Kidney glomerular epithelial cell (primary cell): ENCODE results near the gene HMOX1.

Source experiments
- DNase-seq: peaks from one replicate; lab custom pipeline; 2025; lab: John Stamatoyannopoulos, UW

HMOX1 gene

DNA sequence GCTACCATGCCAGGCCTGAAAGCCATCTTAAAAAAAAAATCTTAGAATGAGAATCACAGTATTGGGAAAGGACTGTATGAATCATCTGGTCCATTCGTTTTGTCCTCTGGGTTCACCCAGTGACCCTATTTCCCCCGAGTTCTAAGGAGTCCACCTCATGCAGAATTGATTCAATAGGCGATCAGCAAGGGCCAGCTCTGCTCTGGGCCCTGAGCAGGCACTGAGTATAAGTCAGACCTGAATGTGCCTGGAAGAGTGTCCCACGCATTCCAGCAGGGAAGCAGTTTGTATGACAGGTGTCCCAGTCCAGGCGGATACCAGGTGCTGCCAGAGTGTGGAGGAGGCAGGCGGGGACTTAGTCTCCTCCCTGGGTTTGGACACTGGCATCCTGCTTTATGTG lies 883 bp upstream of the HMOX1 start:
- no peak for DNase-seq

DNA sequence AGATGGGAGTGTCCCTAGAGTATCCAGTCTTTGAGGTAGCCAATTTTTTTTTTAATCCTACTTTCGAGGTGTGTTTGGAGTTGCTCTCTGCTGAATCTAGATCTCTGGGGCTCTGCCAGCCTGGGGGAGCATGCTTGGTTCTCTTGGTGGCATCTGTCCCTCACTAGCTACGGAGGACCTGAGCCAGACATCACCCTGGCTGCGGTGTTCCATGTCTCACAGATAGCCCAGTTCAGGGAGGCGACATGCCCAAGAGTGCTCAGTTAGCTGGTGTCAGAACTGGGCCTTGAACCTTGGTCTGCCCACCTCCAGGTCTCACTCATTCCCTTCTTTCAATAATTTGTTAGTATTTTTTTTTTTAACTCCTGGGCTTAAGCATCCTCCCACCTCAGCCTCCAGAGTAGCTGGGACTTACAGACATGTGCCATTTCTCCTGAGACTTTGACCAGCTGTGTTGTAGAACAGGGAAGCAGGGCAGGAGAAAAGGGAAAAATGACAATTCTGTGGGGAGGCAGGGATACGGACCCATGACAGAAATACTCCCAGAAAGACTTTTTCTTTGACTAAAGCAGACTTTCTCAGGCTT lies 621 bp downstream of the HMOX1 start:
- no peak for DNase-seq

DNA sequence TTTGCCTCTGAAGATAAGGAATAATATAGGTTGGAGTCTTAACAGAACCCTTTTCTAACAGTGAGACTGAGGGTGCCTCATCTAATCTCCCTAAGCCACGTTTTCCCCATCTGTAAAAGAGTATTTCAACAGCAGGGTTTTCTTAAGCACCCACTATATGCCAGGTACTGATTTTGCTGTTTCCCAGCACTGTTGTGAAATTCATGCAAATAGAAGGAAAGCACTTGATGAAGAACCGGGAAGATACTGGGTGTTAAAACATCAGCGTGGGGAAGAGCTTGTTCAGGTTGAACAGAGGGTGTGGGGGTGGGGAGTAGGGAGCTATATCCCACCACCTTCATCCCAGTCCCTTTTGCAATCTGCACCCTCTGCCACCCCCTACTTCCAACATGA lies 2.8 kb downstream of the HMOX1 start:
- DNase-seq = no peak

DNA sequence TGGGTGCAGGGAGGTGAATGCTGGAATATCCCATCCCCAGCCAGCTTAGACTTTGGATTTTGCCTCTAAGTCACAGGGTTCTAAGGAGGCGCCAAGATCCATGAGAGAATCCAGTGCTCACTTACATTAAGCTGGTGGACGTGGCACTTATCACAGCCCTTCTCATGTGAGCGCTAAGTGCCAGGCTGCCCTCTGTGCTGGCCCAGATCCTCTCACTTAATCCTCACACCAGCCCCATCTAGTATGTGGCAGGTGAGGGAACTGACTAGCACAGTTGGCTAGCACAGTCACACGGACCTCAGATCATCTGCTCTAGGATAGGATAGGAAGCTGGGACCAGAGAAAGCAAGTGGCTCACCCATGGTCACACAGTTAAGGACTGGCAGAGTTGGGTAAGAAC lies 3.6 kb downstream of the HMOX1 start:
- DNase-seq = no peak

- no peak for DNase-seq
Measured at GRCh38 chr22:35384975-35385588, 4.2 kb downstream of the HMOX1 start.

DNA sequence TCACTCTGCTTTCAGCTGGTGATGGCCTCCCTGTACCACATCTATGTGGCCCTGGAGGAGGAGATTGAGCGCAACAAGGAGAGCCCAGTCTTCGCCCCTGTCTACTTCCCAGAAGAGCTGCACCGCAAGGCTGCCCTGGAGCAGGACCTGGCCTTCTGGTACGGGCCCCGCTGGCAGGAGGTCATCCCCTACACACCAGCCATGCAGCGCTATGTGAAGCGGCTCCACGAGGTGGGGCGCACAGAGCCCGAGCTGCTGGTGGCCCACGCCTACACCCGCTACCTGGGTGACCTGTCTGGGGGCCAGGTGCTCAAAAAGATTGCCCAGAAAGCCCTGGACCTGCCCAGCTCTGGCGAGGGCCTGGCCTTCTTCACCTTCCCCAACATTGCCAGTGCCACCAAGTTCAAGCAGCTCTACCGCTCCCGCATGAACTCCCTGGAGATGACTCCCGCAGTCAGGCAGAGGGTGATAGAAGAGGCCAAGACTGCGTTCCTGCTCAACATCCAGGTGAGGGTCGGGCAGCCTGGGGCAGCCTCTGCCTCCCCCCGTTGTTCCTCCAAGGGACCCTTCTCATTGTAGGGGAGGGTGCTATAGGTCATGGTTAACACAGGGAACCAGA lies 5.9 kb downstream of the HMOX1 start:
- no peak for DNase-seq

DNA sequence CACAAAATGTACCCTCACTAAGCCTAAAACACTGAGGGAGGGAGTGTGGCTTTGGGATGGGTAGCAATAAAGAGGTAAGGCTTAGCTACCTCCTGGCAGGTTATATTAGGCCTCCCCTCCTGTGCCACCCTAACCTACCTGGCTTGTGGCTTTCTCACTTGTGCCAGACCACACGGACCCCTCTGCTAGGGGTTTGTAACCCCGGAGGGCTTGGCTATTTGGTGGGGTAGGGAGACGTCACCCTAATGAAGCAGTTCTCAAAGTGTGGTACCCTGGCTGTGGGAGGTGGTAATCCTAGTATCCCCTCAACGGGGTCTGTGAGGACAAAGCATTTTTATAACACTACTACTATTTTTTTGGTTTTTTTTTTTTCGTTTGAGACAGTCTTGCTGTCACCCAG lies 10.0 kb downstream of the HMOX1 start:
- DNase-seq = no peak

DNA sequence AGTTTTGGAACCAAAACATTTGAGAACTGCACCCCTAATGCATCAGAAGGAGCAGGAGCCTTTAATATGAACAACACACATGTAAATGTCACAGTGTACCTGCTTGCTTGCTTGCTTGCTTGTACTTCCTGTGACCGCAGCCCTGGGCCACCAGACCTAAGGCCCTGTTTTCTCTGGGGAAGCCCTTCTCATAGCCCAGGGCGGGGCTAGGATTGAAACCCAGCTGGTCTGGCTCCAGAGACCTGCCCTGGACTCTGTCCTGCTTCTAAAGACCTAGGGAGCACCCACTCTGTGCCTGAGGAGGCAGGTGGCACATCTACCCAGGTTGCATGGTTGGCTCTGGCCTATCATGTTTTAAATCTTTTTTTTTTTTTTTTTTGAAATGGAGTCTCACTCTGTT lies 11.5 kb downstream of the HMOX1 start:
- DNase-seq = no peak

- DNase-seq = no peak
Measured at GRCh38 chr22:35393116-35394010, 12.5 kb downstream of the HMOX1 start.

DNA sequence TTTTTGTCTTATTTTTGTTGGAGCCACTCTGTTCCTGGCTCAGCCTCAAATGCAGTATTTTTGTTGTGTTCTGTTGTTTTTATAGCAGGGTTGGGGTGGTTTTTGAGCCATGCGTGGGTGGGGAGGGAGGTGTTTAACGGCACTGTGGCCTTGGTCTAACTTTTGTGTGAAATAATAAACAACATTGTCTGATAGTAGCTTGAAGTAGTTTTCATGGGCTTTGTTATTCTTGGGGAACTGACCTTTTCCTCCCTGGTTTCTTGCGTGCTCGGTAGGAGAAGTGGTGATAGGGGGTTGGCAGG lies 13.1 kb downstream of the HMOX1 start:
- no peak for DNase-seq

- DNase-seq = no peak
Measured at GRCh38 chr22:35394810-35395563, 14.1 kb downstream of the HMOX1 start.

DNA sequence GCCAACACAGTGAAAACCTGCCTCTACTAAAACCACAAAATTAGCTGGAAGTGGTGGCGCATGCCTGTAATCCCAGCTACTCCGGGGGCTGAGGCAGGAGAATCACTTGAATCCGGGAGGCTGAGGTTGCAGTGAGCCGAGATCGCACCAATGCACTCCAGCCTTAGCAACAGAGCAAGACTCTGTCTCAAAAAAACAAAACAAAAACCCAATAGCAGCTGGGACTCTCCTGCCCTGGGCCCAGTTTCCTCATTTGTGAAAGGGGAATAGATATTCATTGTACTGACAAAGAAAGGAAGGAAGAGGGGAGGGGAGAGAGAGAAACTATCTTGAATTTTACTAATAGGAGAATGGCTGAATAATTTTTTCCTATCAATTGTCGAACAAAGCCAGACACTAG lies 15.7 kb downstream of the HMOX1 start:
- DNase-seq = peak; percentile 14

DNA sequence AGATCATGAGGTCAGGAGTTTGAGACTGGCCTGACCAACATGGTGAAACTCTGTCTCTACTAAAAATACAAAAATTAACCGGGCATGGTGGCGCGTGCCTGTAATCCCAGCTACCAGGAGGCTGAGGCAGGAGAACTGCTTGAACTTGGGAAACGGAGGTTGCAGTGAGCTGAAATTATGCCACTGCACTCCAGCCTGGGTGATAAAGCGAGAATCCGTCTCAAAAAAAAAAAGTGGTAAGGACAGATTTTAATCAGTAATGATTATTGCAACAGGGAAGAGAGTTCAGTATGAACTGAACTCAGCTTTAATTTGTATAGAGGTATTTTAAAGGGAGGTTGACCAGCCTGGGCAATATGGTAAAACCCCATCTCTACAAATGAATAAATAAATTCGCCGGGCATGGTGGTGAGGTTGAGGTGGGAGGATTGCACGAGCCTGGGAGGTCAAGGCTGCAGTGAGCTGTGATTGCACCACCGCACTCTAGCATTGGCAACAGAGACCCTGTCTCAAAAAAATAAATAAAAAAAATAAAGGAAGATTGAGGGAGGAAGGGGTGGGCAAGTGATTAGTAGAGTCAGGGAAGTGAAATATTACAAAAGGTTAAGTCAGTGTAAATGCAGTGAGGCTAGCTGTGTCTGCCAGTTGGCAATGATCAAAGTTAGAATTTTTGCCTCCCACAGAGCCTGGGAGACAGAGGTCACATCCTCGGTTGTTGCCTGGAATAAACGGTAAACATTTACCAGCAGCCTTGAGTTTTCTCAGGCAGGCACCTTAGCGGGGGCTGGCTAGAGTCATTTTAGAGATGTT lies 16.4 kb downstream of the HMOX1 start:
- peak; percentile 86 for DNase-seq

DNA sequence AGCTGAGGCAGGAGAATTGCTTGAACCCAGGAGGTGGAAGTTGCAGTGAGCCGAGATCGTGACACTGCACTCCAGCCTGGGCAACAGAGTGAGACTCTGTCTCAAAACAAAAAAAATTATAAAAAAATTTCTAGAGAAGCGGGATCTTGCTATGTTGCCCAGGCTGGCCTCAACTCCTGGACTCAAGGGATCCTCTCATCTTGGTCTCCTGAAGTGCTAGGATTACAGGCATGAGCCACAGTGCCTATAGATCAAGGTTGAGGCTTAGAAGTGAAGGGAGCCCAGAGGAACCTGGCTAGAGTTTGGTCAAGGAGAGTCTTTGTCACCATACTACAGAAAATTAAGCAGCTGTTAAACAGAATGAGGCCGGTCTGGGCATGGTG lies 17.7 kb downstream of the HMOX1 start:
- DNase-seq = no peak

DNA sequence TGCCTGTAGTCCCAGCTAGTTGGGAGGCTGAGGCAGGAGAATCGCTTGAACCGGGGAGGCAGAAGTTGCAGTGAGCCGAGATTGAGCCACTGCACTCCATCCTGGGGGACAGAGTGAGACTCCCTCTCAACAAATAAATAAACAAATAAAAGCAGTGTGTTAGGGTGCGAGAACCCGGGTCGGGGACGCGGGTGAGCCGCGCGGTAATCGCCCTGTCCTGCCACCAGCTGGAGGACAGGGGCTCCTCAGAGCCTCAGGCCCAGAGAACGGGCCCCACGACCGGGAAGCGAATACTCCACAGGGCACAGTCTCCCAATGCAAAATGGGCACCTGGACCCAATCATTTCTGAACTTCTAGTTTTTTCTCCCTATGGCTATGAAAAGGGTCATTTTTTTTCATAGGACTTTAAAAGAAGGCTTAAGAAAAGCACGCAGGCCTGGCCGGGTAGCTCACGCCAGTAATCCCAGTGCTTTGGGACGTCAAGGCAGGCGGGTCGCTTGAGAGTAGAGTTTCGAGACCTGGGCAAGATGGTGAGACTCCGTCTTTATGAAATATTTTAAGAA lies 18.3 kb downstream of the HMOX1 start:
- DNase-seq = no peak

DNA sequence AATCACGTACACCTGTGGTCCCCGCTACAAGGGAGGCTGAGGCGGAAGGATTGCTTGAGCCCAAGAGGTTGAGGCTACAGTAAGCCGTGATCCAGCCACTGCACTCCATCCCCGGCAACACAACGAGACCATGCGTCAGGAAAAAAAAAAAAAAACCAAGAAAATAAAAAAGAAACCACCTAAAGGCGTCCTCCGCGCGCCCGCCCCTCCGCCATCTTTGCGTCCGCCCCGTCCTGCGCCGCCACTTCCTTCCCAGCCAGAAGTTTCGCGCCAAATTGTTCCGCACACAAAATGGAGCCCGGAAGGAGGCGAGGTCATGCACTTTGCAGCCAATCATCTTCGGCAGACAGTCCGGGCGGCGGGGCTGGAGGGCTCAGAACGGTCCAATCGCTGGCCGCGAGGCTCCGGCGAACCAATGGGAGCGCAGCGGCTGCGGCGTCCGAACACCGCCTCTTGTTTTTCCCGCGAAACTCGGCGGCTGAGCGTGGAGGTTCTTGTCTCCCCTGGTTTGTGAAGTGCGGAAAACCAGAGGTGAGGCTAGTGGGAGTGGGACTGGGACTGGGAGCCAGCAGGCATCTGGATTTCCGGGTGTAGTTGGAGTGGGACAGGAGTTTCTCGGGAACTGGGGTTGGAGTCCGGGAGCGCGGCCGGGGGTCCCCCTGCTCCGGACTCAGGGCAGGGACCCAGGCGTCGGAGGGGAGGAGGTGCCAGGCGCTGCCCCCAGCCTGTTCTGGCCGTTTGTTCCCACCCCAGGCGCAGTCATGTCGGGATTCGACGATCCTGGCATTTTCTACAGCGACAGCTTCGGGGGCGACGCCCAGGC lies 19.0 kb downstream of the HMOX1 start, which contains the start of gene MCM5:
MCM5 (plus strand) TSS at position 463 of the 823 bp plus-strand sequence; CDS start at position 762, 299 bp downstream.
- peak; percentile 96 for DNase-seq

DNA sequence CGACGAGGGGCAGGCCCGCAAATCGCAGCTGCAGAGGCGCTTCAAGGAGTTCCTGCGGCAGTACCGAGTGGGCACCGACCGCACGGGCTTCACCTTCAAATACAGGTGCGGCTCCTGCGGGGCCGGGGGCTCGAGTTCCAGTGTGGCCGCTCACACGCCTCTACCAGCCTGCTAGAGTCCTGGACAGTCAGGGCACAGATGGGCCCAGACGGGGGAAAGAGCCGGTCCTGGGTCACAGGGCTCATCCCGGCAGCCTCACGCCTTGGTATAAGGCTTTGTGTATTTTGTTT lies 19.6 kb downstream of the HMOX1 start:
- no peak for DNase-seq

DNA sequence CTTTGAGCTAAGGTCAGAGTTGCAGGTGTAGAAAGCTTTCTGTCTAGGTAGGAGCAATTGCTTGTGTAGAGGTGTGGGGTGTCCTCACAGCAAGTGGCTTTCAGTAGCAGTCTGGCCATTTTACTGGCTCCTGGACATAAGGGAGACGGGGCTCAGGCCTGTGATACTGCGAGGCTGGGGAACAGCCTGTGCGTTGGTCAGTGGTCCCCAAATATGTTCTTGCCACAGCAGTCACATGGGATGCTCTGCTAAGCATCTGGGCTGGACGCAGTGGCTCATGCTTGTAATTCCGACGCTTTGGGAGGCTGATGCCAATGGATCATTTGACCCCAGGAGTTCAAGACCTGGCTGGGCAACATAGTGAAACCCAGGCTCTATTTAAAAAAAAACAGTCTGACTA lies 21.0 kb downstream of the HMOX1 start:
- no peak for DNase-seq

GRCh38 chr22:35403356-35403755 lies 22.5 kb downstream of the HMOX1 start:
- no peak for DNase-seq

GRCh38 chr22:35404176-35404575 lies 23.3 kb downstream of the HMOX1 start:
- DNase-seq = no peak
